Tibial nerve (tissue), 4 donors: Measurements from ENCODE around the gene BMAL1.

ENCODE experiments used
- EP300 ChIP-seq, 2 donors: sonication (generic); formaldehyde crosslinking; IDR thresholded peaks; one replicate each; pipeline ENCODE4 v1.6.1; 2017; ENCODE audit warnings: antibody characterized with exemption in 2 of 2, mild to moderate bottlenecking in 1 of 2
- POLR2A ChIP-seq, 2 donors: fragments of 450-650 bp; IDR thresholded peaks; one replicate each; pipeline ENCODE4 v1.6.1; 2017; ENCODE audit warnings: antibody characterized with exemption in 2 of 2, mild to moderate bottlenecking in 2 of 2, moderate library complexity in 2 of 2
- TF ChIP-seq, protein P1 (sequence below), 5 experiments: fragments of 200-600 bp in 3 of 5; fragments of 450-650 bp in 2 of 5; sonication (generic) in 3 of 5; IDR thresholded peaks; one replicate each; pipeline ENCODE4 v1.5.1; 2016 to 2019; ENCODE audit warnings: antibody characterized with exemption in 5 of 5, mild to moderate bottlenecking in 3 of 5, moderate library complexity in 2 of 5

DNA sequence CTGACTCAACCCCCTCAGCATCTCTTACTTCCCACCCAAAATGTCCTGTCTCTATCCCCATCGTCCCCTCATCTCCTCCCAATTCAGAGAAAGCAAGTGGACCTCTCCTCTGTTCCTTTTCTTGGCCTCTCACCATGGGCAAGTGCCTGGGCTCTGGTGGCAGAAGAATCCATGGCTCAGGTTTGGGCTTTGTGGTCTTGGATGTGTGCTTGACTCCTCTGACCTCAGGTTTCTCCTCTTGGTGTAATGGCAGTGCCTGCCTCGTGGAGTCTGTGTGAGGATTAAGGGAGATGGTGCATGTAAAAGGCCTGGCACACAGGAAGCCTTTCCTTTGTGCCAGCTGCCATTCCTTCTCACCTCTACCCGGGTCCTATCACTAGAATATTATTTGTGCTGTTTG lies 3.2 kb downstream of the BMAL1 start:
- TF ChIP-seq, protein P1, sequence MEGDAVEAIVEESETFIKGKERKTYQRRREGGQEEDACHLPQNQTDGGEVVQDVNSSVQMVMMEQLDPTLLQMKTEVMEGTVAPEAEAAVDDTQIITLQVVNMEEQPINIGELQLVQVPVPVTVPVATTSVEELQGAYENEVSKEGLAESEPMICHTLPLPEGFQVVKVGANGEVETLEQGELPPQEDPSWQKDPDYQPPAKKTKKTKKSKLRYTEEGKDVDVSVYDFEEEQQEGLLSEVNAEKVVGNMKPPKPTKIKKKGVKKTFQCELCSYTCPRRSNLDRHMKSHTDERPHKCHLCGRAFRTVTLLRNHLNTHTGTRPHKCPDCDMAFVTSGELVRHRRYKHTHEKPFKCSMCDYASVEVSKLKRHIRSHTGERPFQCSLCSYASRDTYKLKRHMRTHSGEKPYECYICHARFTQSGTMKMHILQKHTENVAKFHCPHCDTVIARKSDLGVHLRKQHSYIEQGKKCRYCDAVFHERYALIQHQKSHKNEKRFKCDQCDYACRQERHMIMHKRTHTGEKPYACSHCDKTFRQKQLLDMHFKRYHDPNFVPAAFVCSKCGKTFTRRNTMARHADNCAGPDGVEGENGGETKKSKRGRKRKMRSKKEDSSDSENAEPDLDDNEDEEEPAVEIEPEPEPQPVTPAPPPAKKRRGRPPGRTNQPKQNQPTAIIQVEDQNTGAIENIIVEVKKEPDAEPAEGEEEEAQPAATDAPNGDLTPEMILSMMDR (IDR thresholded peaks at IDR 0.05): no peak
- TF ChIP-seq POLR2A (IDR thresholded peaks at IDR 0.05): no peak
- no peak for TF ChIP-seq EP300 (IDR thresholded peaks at IDR 0.05)
